Gastrocnemius medialis (tissue), 4 donors: ENCODE measurements around the gene MROH2B.

Experiments used
- CTCF ChIP-seq, 5 experiments: fragments of 450-650 bp in 3 of 5; fragments of 200-600 bp in 2 of 5; sonication (generic) in 2 of 5; IDR thresholded peaks in 4 of 5; conservative IDR thresholded peaks in 1 of 5; 1 replicate in 4 of 5; 2 replicates in 1 of 5; pipeline ENCODE4 v1.5.1; 2016 to 2019; ENCODE audit warnings: antibody characterized with exemption in 5 of 5, mild to moderate bottlenecking in 3 of 5, moderate library complexity in 3 of 5
- POLR2A ChIP-seq, 2 donors: fragments of 450-650 bp; IDR thresholded peaks; one replicate each; pipeline ENCODE4 v1.6.1; 2017; ENCODE audit warnings: antibody characterized with exemption in 2 of 2, mild to moderate bottlenecking in 2 of 2, moderate library complexity in 2 of 2

GRCh38 chr5:41057231-41057630 lies 13.9 kb downstream of the MROH2B start:
- TF ChIP-seq CTCF (IDR thresholded peaks at IDR 0.05 in 4 of 5, conservative IDR thresholded peaks at IDR 0.05 in 1 of 5) (no peak), POLR2A (IDR thresholded peaks at IDR 0.05) (no peak)
